Activated naive CD8-positive, alpha-beta T cell treated with anti-CD3 and anti-CD28 coated beads, Interleukin-2, amount 50 U/mL, for 16 hours (primary cell): ENCODE measurements around the gene LRRK1.

Experiments
- DNase-seq: peaks from one replicate; pipeline ENCODE4 v3.0.0-alpha.2; 2020; ENCODE audit warnings: low read depth, low spot score

LRRK1 gene

GRCh38 chr15:101112336-101113113 lies 193.4 kb downstream of the LRRK1 start:
- no peak for DNase-seq

DNA sequence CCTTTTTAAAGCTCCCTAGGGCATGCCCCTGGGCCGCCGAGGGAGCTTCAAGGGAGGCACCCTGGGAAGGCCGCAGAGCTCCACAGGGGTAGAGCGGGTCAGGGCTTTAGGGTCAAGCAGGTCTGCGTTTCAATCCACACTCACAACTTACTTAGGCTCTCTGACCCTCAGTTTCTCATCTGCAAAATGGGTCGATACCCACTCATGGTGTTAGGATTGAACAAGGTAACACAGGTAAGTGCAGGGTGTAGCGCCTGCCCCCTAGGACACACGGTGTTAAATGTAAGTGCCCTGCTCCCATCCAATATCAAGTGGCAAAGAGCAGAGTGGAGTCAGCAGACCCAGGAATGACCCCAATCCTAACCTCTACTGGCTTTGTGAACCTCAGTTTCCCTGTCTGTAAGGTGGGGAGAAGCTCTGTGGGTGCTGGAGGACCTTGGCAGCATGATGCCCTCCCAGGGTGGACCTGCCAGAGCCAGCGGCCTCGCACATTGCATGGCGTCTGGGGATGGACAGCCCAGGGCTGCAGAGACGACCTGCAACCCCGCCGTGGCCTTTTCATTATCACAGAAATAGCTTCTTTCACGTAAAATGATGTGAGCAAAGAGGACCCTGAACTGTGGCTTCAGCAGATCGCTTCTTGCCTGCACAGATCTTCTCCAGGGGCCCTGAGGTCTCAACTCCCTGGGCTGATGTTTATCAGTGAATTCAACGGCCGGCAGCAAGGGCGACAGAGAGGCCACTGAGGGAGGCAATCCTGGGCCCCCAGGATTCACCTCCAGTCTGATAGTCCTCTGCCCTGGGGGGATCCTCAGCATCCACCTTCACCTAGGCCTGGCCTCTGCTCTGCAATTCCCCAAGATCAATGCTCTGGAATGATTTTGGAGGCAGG lies 194.2 kb downstream of the LRRK1 start:
- DNase-seq: no peak

GRCh38 chr15:101114166-101114565 lies 195.0 kb downstream of the LRRK1 start:
- DNase-seq: no peak

GRCh38 chr15:101114610-101115009 lies 195.5 kb downstream of the LRRK1 start:
- DNase-seq: no peak

- DNase-seq: no peak
Measured at GRCh38 chr15:101115393-101115785, 196.2 kb downstream of the LRRK1 start.

DNA sequence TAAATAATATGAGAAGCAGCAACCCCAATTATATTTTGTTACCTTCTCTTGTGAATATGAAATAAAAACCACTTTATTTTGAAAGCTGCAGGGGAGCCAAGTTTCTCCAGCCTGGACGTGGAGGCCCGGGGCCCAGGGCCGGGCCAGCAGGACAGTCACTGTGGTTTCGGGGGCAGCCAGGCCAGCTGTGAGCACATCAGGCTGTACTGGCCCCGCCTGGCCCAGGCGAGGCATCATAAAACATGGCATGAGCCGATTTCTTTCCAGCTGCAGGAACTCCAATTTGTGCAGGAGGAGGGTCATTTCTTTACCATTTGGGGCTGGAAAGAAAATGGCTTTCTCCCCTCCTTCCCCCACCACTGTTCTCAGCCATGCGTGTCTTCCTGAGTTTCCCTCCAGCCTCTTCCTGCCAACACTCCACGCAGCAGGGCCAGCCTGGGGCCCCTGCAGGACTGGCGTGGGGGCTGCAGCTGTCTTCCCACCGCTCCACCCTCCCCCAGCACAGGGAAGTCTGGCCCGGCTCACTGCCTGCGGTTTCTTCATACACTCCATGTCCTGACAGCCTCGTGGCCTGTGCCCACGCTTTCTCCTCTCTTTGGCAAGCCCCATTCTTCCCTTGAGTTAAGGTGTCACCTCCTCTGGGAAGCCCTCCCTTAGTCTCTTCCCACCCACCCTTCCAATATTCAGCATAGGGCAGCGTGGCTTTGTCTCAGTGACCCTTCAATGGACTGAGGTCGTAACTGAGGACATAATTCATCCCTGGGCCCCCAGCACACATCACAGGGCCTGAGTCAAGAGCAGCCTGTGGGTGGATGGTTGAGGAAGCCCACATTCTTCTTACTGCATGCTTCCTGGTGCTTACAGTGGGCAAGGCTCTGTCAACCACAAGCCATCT lies 196.9 kb downstream of the LRRK1 start:
- no peak for DNase-seq

DNA sequence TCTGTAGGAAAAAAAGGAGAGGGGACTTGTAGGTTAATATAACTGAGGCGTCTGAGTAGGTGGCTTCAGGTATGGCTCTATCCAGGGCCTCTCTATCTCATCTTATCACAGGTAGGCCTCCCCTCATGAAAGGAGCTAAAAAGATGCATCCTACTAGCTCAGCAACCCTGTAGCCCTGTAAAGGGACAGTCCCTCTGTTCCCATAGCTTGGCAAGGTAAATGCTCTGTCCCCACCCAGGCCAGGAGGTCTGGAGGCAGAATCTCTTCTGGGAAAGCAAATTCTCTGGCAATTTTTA lies 197.5 kb downstream of the LRRK1 start:
- no peak for DNase-seq

- DNase-seq: no peak
Measured at GRCh38 chr15:101118116-101118515, 199.0 kb downstream of the LRRK1 start.

DNA sequence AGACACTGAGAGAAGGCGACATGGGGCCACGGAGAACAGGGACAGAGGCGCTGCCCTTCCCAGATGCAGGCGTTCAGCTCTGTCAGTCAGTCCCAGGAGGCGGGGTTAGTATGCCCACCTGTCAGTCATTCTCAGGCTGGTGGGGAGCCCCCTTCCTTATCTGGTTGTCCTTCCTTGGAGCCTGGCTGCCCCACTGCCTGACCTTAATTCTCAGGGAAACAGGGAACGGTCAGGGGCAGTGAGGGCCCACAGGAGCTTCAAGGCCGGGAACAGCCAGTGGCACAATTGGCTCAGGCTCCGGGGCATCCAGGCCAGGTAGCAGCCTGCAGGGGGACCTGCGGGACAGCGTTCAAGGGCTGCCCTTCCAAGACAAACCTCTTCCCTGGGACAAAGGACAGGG lies 199.5 kb downstream of the LRRK1 start:
- DNase-seq: no peak

- DNase-seq: no peak
Measured at GRCh38 chr15:101119181-101119580, 200.0 kb downstream of the LRRK1 start.
